ENCODE data around the gene ZBTB11. TPM values are rescaled to one million over a fixed set of nuclear protein-coding genes. Genes with fewer than 3 reads are reported as not detected.
"Not testable (repeated sequence)": the region's sequence is repeated elsewhere in the genome, so short reads cannot be mapped to it uniquely, and the experiment has no call there.

Gene ZBTB11
- total RNA-seq, 1 donor from 2014 or later = 30.2 TPM

DNA sequence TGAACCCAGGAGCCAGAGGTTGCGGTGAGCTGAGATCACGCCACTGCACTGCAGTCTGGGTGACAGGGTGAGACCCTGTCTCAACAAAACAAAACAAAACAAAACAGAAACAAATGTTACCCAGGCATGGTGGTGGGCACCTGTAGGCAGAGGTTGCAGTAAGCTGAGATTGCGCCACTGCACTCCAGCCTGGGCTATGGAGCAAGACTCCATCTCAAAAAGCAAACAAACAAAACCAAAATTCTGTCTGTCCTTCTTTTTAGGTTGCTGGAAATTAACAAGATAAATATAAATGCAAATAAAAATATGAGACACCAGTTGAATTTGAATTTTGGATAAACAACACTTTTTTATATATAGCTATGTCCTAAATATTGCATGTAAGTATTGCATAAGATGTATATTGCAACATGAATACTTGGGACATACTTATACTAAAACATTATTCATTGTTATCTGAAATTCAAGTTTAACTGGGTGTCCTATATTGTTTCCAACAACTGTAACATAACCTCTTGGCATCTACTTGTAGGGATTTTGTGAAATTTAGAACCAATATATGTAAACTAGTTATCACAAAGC, 42.8 kb upstream of the ZBTB11 start:
- TF ChIP-seq, protein P1, sequence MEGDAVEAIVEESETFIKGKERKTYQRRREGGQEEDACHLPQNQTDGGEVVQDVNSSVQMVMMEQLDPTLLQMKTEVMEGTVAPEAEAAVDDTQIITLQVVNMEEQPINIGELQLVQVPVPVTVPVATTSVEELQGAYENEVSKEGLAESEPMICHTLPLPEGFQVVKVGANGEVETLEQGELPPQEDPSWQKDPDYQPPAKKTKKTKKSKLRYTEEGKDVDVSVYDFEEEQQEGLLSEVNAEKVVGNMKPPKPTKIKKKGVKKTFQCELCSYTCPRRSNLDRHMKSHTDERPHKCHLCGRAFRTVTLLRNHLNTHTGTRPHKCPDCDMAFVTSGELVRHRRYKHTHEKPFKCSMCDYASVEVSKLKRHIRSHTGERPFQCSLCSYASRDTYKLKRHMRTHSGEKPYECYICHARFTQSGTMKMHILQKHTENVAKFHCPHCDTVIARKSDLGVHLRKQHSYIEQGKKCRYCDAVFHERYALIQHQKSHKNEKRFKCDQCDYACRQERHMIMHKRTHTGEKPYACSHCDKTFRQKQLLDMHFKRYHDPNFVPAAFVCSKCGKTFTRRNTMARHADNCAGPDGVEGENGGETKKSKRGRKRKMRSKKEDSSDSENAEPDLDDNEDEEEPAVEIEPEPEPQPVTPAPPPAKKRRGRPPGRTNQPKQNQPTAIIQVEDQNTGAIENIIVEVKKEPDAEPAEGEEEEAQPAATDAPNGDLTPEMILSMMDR (IDR thresholded peaks at IDR 0.05) = no peak
- no peak for TF ChIP-seq EZH2phosphoT487 (IDR thresholded peaks at IDR 0.05)
- H3K4me2 ChIP-seq = no peak overlapping the region
- no peak overlapping the region for H2AFZ ChIP-seq (replicated peaks)
- no peak overlapping the region for H3K27ac Mint-ChIP-seq
- H3K4me3 Mint-ChIP-seq = no peak overlapping the region
- H3K79me2 ChIP-seq (ENCODE audit: low read depth) = no peaks in the 10 kb centered on the region
- H3K4me1 Mint-ChIP-seq = peaks cover 2% of the 10 kb centered on the region
- H3F3A ChIP-seq (ENCODE audit: low read depth) = peaks cover 29% of the 10 kb centered on the region
- no peaks in the 10 kb centered on the region for H3K9me3 Mint-ChIP-seq
- peaks cover 10% of the 10 kb centered on the region for H3K4me1 ChIP-seq
- no peaks in the 10 kb centered on the region for H3K36me3 ChIP-seq
- no peaks in the 10 kb centered on the region for H3K27me3 Mint-ChIP-seq (ENCODE audit: insufficient read depth, low read depth)
- H3K4me3 ChIP-seq = no peak overlapping the region
- no peak overlapping the region for H3K27ac ChIP-seq
- H4K20me1 ChIP-seq (ENCODE audit: low read depth) = no peaks in the 10 kb centered on the region
- no peaks in the 10 kb centered on the region for H3K9me3 ChIP-seq (ENCODE audit: low read depth)
- H3K9ac ChIP-seq = no peak overlapping the region
- H3K36me3 Mint-ChIP-seq = no peaks in the 10 kb centered on the region
- H3K27me3 ChIP-seq = no peaks in the 10 kb centered on the region
- DNase-seq (ENCODE audit: low spot score) = no peak

DNA sequence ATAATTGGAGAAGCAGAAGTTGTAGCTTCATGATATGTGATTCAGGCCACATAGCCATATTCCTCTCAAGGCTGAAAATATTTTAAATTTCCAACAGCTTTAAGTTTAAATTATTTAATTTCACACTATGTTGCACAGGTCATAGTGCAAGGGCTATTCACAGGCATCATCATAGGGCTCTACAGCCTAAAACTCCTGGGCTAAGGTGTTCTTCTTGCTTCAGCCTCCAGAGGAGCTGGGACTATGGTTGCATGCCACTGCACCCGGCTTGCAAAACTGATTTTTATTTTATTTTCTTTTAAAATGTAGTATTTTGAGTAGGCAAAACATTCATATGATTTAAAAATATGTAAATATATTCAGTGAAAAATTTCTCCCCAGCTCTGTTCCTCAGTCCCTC, 41.5 kb upstream of the ZBTB11 start:
- H3K4me2 ChIP-seq = no peak overlapping the region
- H4K20me1 ChIP-seq (ENCODE audit: low read depth) = no peaks in the 10 kb centered on the region
- no peaks in the 10 kb centered on the region for H3K36me3 Mint-ChIP-seq
- no peaks in the 10 kb centered on the region for H3K27me3 ChIP-seq
- no peak for DNase-seq (ENCODE audit: low spot score)
- H3K9me3 Mint-ChIP-seq = no peaks in the 10 kb centered on the region
- no peaks in the 10 kb centered on the region for H3K79me2 ChIP-seq (ENCODE audit: low read depth)
- TF ChIP-seq, protein P1 (IDR thresholded peaks at IDR 0.05) = no peak
- TF ChIP-seq EZH2phosphoT487 (IDR thresholded peaks at IDR 0.05) (no peak), EZH2 (IDR thresholded peaks at IDR 0.05) (no peak)
- H3K27ac ChIP-seq = no peak overlapping the region
- no peak overlapping the region for H3K4me3 Mint-ChIP-seq
- peaks cover 10% of the 10 kb centered on the region for H3K4me1 ChIP-seq
- peaks cover 22% of the 10 kb centered on the region for H3F3A ChIP-seq (ENCODE audit: low read depth)
- H3K9me3 ChIP-seq (ENCODE audit: low read depth) = no peaks in the 10 kb centered on the region
- H3K27me3 Mint-ChIP-seq (ENCODE audit: insufficient read depth, low read depth) = no peaks in the 10 kb centered on the region
- H3K4me3 ChIP-seq = no peak overlapping the region
- no peak overlapping the region for H2AFZ ChIP-seq (replicated peaks)
- no peak overlapping the region for H3K9ac ChIP-seq
- H3K4me1 Mint-ChIP-seq = no peaks in the 10 kb centered on the region
- H3K36me3 ChIP-seq = no peaks in the 10 kb centered on the region
- no peak overlapping the region for H3K27ac Mint-ChIP-seq

DNA sequence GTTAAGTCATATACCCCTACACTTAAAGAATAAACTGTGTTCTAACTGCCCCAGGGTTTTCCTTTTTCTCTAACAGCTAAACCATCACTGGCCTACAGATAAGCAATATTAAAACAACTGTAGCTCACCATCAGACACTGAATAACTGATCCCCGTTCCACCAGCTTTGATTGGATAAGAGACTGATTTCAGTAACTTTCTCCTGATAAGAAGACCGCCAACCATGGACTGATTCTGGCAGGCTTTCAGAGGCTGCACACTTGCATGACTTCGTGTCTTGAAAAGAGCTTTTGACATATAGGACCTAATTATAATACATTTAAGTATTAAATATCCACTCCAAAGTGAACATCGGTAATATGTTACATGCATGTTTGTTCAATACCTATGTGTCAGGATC, 32.2 kb upstream of the ZBTB11 start:
- H3K27me3 Mint-ChIP-seq (ENCODE audit: insufficient read depth, low read depth) = no peaks in the 10 kb centered on the region
- Histone ChIP-seq H3K4me2 (no peak overlapping the region), H3K4me3 (no peak overlapping the region), H4K20me1 (ENCODE audit: low read depth) (no peaks in the 10 kb centered on the region), H2AFZ (replicated peaks) (no peak overlapping the region), H3K27ac (no peak overlapping the region), H3F3A (ENCODE audit: low read depth) (no peaks in the 10 kb centered on the region), H3K36me3 (no peaks in the 10 kb centered on the region), H3K79me2 (ENCODE audit: low read depth) (no peaks in the 10 kb centered on the region), H3K4me1 (no peaks in the 10 kb centered on the region), H3K9me3 (ENCODE audit: low read depth) (no peaks in the 10 kb centered on the region), H3K27me3 (no peaks in the 10 kb centered on the region), H3K9ac (no peak overlapping the region)
- H3K27ac Mint-ChIP-seq = no peak overlapping the region
- TF ChIP-seq EZH2 (IDR thresholded peaks at IDR 0.05) (no peak), EZH2phosphoT487 (IDR thresholded peaks at IDR 0.05) (no peak)
- TF ChIP-seq, protein P1 (IDR thresholded peaks at IDR 0.05) = no peak
- DNase-seq (ENCODE audit: low spot score) = no peak
- no peak overlapping the region for H3K4me3 Mint-ChIP-seq
- no peaks in the 10 kb centered on the region for H3K36me3 Mint-ChIP-seq
- H3K4me1 Mint-ChIP-seq = no peaks in the 10 kb centered on the region
- H3K9me3 Mint-ChIP-seq = no peaks in the 10 kb centered on the region

DNA sequence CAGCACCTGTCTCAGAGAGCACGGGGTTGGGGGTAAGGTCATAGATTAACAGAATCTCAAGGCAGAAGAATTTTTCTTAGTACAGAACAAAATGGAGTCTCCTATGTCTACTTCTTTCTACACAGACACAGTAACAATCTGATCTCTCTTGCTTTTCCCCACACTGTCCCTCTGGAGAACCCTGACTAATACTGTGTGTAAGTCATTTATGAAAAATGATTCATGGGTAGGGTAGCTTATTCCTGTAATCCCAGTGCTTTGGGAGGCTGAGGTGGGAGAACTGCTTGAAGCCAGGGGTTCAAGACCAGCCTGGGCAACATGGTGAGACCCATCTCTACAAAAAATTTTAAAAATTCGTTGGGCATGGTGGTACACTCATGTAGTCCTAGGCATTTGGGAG, 27.7 kb upstream of the ZBTB11 start:
- H3K9me3 ChIP-seq (ENCODE audit: low read depth); H3K4me3 Mint-ChIP-seq; DNase-seq (ENCODE audit: low spot score); H3K9me3 Mint-ChIP-seq; H3F3A ChIP-seq (ENCODE audit: low read depth); H3K79me2 ChIP-seq (ENCODE audit: low read depth); H3K27ac ChIP-seq; H3K27me3 ChIP-seq; H3K4me3 ChIP-seq; H4K20me1 ChIP-seq (ENCODE audit: low read depth); H3K4me1 ChIP-seq; H3K4me1 Mint-ChIP-seq; H3K36me3 ChIP-seq; H3K27ac Mint-ChIP-seq; H3K9ac ChIP-seq; H3K4me2 ChIP-seq; H3K36me3 Mint-ChIP-seq; H2AFZ ChIP-seq (replicated peaks); H3K27me3 Mint-ChIP-seq (ENCODE audit: insufficient read depth, low read depth): not testable (repeated sequence)

Measured in neural progenitor cell (in vitro differentiated cells).